NCI-H2196 (cell line): ENCODE results near the gene PTPRD.

ENCODE experiments used
- DNase-seq: peaks from one replicate; lab custom pipeline; 2025; ENCODE audit not compliant: unreplicated experiment; lab: John Stamatoyannopoulos, UW

Gene PTPRD

GRCh38 chr9:8750639-8751051 is 1862.2 kb downstream of the PTPRD start:
- no peak for DNase-seq

GRCh38 chr9:8745347-8745746 is 1867.5 kb downstream of the PTPRD start:
- DNase-seq, result no peak

- no peak for DNase-seq
These were observed 1873.9 kb downstream of the PTPRD start for GRCh38 chr9:8738945-8739344.

GRCh38 chr9:8736805-8737204 is 1876.0 kb downstream of the PTPRD start:
- DNase-seq, result no peak

- no peak for DNase-seq
These were observed 1878.0 kb downstream of the PTPRD start for GRCh38 chr9:8734760-8735159.

GRCh38 chr9:8733131-8733954 is 1879.5 kb downstream of the PTPRD start:
- DNase-seq, result no peak

- DNase-seq, result no peak
These were observed 1880.3 kb downstream of the PTPRD start for GRCh38 chr9:8732367-8733075.

GRCh38 chr9:8730618-8731017 is 1882.2 kb downstream of the PTPRD start:
- no peak for DNase-seq

GRCh38 chr9:8728910-8729309 is 1883.9 kb downstream of the PTPRD start:
- DNase-seq, result no peak

- no peak for DNase-seq
These were observed 1885.6 kb downstream of the PTPRD start for GRCh38 chr9:8727191-8727590.

GRCh38 chr9:8726692-8727091 is 1886.1 kb downstream of the PTPRD start:
- no peak for DNase-seq

GRCh38 chr9:8725635-8726034 is 1887.2 kb downstream of the PTPRD start:
- DNase-seq, result no peak

- DNase-seq, result no peak
These were observed 1888.4 kb downstream of the PTPRD start for GRCh38 chr9:8724284-8725018.

GRCh38 chr9:8723195-8723594 is 1889.6 kb downstream of the PTPRD start:
- no peak for DNase-seq

- DNase-seq, result no peak
These were observed 1892.8 kb downstream of the PTPRD start for GRCh38 chr9:8719833-8720486.

GRCh38 chr9:8718121-8718725 is 1894.6 kb downstream of the PTPRD start:
- no peak for DNase-seq

GRCh38 chr9:8717146-8717545 is 1895.7 kb downstream of the PTPRD start:
- DNase-seq, result no peak

GRCh38 chr9:8715788-8716187 is 1897.0 kb downstream of the PTPRD start:
- DNase-seq, result no peak

- no peak for DNase-seq
These were observed 1899.0 kb downstream of the PTPRD start for GRCh38 chr9:8713811-8714165.

GRCh38 chr9:8713149-8713810 is 1899.5 kb downstream of the PTPRD start:
- no peak for DNase-seq
